CD4-positive, alpha-beta T cell treated with Interleukin-12 subunit alpha and Interleukin-12 subunit beta, for 1 hour (primary cell): Measurements from ENCODE around the gene ATP5ME.

ENCODE experiments used
- DNase-seq: peaks from one replicate; pipeline ENCODE4 v3.0.0-alpha.2; 2020

ATP5ME gene

GRCh38 chr4:632196-632790 lies 41.8 kb downstream of the ATP5ME start:
- no peak for DNase-seq

- DNase-seq, result no peak
Observed at GRCh38 chr4:630656-631055, 43.4 kb downstream of the ATP5ME start.

GRCh38 chr4:629915-630641 lies 44.0 kb downstream of the ATP5ME start:
- no peak for DNase-seq

- no peak for DNase-seq
Observed at GRCh38 chr4:629636-629914, 44.5 kb downstream of the ATP5ME start.

- no peak for DNase-seq
Observed at GRCh38 chr4:628821-629635, 45.0 kb downstream of the ATP5ME start.

GRCh38 chr4:628311-628741 lies 45.8 kb downstream of the ATP5ME start:
- DNase-seq, result no peak

- no peak for DNase-seq
Observed at GRCh38 chr4:627347-628125, 46.5 kb downstream of the ATP5ME start.

GRCh38 chr4:626201-627091 lies 47.6 kb downstream of the ATP5ME start:
- no peak for DNase-seq

GRCh38 chr4:625631-626161 lies 48.4 kb downstream of the ATP5ME start:
- DNase-seq, result no peak

GRCh38 chr4:624705-625590 lies 49.1 kb downstream of the ATP5ME start, which contains the start of gene PDE6B:
TSS of gene PDE6B (plus strand) at chr4:625573. CDS start at chr4:625627, 54 bp downstream.
- no peak for DNase-seq

- no peak for DNase-seq
Observed at GRCh38 chr4:623914-624566, 50.0 kb downstream of the ATP5ME start.

- DNase-seq, result no peak
Observed at GRCh38 chr4:622996-623913, 50.8 kb downstream of the ATP5ME start.
